ENCODE data around the gene NDNF.

DNA sequence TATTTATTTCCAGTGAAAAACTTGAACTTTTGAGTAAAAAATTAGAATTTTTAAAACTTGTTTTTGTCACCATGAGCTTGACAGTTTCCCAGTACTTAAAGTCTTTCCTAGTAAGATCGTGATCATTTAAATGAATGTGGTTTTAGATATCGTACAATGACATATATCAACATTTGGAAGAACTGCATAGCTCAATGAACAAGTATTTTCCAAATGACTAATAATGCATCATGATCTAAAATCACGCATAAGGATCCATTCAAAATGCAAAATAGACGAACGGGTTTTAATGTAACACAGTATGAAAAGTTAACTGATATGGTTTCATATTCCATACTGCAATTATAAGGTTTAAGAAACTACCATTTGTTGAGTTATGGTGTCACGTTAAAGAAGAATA lies 4.1 kb upstream of the NDNF start:
- no peak for TF ChIP-seq GATA2 (IDR thresholded peaks at IDR 0.05; ENCODE audit: low read depth, low read length)
- no peak for TF ChIP-seq GATA3 (IDR thresholded peaks at IDR 0.05; ENCODE audit: low read depth, low read length)

Data from SH-SY5Y (cell line).